Caco-2 (cell line): Measurements from ENCODE around the gene SH3RF2. TPM values are rescaled to one million over a fixed set of nuclear protein-coding genes. Genes with fewer than 3 reads are reported as not detected.

Experiments
- BruUV-seq: library from RNA; stranded (reverse); fragments of 400-500 nt; replicated peaks from 2 replicates; lab custom pipeline; 2021; lab: Mats Ljungman, UMichigan
- CTCF ChIA-PET: fragments of 300-600 bp; sonication (Branson Sonifier 250); formaldehyde crosslinking; loops from one replicate; lab custom pipeline; 2022; ENCODE audit warnings: antibody characterized with exemption; lab: Charles Lee
- POLR2A ChIA-PET: fragments of 300-600 bp; sonication (Branson Sonifier 250); formaldehyde crosslinking; loops from one replicate; lab custom pipeline; 2022; ENCODE audit warnings: antibody characterized with exemption; lab: Charles Lee
- DNase-seq, 2 experiments: peaks; one replicate each; pipeline versions ENCODE4 v3.0.0 to v3.0.0-alpha.2; 2020 to 2022
- H3K27me3 ChIP-seq: replicated peaks from 2 replicates; pipeline ENCODE4 v1.6.0; 2011; ENCODE audit warnings: low read length; ENCODE audit not compliant: control insufficient read depth, insufficient read depth
- H3K36me3 ChIP-seq: 2 replicates; pipeline ENCODE4 v1.5.1; 2011; ENCODE audit warnings: low read length; ENCODE audit not compliant: control insufficient read depth, insufficient read depth
- H3K4me1 ChIP-seq: fragments of 250-450 bp; sonication (Bioruptor Pico); 2 replicates; pipeline ENCODE4 v1.5.1; 2020; ENCODE audit warnings: mild to moderate bottlenecking
- H3K4me3 ChIP-seq: 2 replicates; pipeline ENCODE4 v1.5.1; 2011; ENCODE audit warnings: low read depth, mild to moderate bottlenecking, control low read depth, low read length
- H3K9me3 ChIP-seq: fragments of 250-450 bp; sonication (Bioruptor Pico); 2 replicates; pipeline ENCODE4 v1.5.1; 2020; ENCODE audit warnings: mild to moderate bottlenecking, moderate library complexity
- H3K27ac Mint-ChIP-seq: one replicate; pipeline ENCODE4 v1.8.0; 2022; ENCODE audit warnings: mixed read lengths; ENCODE audit not compliant: unreplicated experiment
- H3K27me3 Mint-ChIP-seq: one replicate; pipeline ENCODE4 v1.8.0; 2022; ENCODE audit warnings: mixed read lengths; ENCODE audit not compliant: insufficient read depth, unreplicated experiment
- H3K36me3 Mint-ChIP-seq: one replicate; pipeline ENCODE4 v1.8.0; 2022; ENCODE audit warnings: mild to moderate bottlenecking, mixed read lengths; ENCODE audit not compliant: insufficient read depth, unreplicated experiment
- H3K4me1 Mint-ChIP-seq: one replicate; pipeline ENCODE4 v1.8.0; 2022; ENCODE audit warnings: low read depth, mixed read lengths; ENCODE audit not compliant: unreplicated experiment
- H3K4me3 Mint-ChIP-seq: one replicate; pipeline ENCODE4 v1.8.0; 2022; ENCODE audit warnings: mild to moderate bottlenecking, moderate library complexity, mixed read lengths; ENCODE audit not compliant: unreplicated experiment
- H3K9me3 Mint-ChIP-seq: one replicate; pipeline ENCODE4 v1.8.0; 2022; ENCODE audit warnings: mixed read lengths; ENCODE audit not compliant: unreplicated experiment
- CTCF ChIP-seq, 2 experiments: fragments of 200-600 bp in 1 of 2; IDR thresholded peaks; 1 replicate in 1 of 2; 2 replicates in 1 of 2; pipeline versions ENCODE4 v1.5.1 to v1.8.0; 2011 to 2022; ENCODE audit warnings: antibody characterized with exemption in 1 of 2, control low read depth in 1 of 2, inconsistent platforms in 1 of 2, low read depth in 1 of 2, low read length in 1 of 2, mild to moderate bottlenecking in 1 of 2, moderate library complexity in 1 of 2; ENCODE audit not compliant: insufficient read depth in 1 of 2, severe bottlenecking in 1 of 2, unreplicated experiment in 1 of 2
- intact Hi-C: fragments of 100-400 bp; cut with micrococcal nuclease; formaldehyde crosslinking; loops from one replicate; pipeline ENCODE4 v1.10.0; 2022; ENCODE audit not compliant: unreplicated experiment
- total RNA-seq: library from RNA; stranded (reverse); gene quantifications from 2 replicates; pipeline ENCODE4 v1.2.3, GENCODE V29; 2022

SH3RF2 gene
- total RNA-seq, 1 experiment from 2014 or later, result 49.4 TPM

- H3K9me3 ChIP-seq, result 0 out of 2 replicates have a peak, but pooled peaks cover 3% of the 10 kb centered on the region
- CTCF ChIA-PET, result interaction anchor here (0.8 kb wide), 1 partner anchor 10 kb away, joined by 5 read pairs; the partner anchor contains the start of gene SH3RF2
- no TSS peak for BruUV-seq
- no peaks in the 10 kb centered on the region for H3K36me3 ChIP-seq
- no peak overlapping the region for H3K4me3 ChIP-seq
- POLR2A ChIA-PET, result interaction anchor here (1.0 to 1.3 kb wide), 2 partner anchors 11 to 13 kb away, joined by 4 to 8 read pairs; no protein-coding TSS in a partner anchor
- DNase-seq, result no peak
- H3K4me1 ChIP-seq, result peaks cover 30% of the 10 kb centered on the region
- H3K27me3 ChIP-seq, result no peaks in the 10 kb centered on the region
- no peaks in the 10 kb centered on the region for H3K9me3 Mint-ChIP-seq
- peaks cover 31% of the 10 kb centered on the region for H3K4me1 Mint-ChIP-seq
- H3K27me3 Mint-ChIP-seq, result no peaks in the 10 kb centered on the region
- H3K36me3 Mint-ChIP-seq, result no peaks in the 10 kb centered on the region
- H3K4me3 Mint-ChIP-seq, result no peak overlapping the region
- peak overlapping the region; percentile 73 for H3K27ac Mint-ChIP-seq
- no peak for TF ChIP-seq CTCF (IDR thresholded peaks at IDR 0.05; ENCODE audit: insufficient read depth in 1 of 2, low read depth in 1 of 2, low read length in 1 of 2, severe bottlenecking in 1 of 2, unreplicated experiment in 1 of 2)
- intact Hi-C loops, result loop anchor here (1.0 kb wide), 2 partner anchors 13 to 53 kb away; no protein-coding TSS in a partner anchor
Observed at GRCh38 chr5:145925803-145926202, 10.6 kb upstream of the SH3RF2 start.

GRCh38 chr5:145931718-145932117 is 4.7 kb upstream of the SH3RF2 start:
- H3K4me3 ChIP-seq, result no peak overlapping the region
- H3K9me3 ChIP-seq, result 0 out of 2 replicates have a peak, but pooled peaks cover under 1% of the 10 kb centered on the region
- Mint-ChIP-seq H3K27ac (no peak overlapping the region), H3K4me3 (no peak overlapping the region), H3K36me3 (peaks cover 6% of the 10 kb centered on the region), H3K9me3 (peaks cover 10% of the 10 kb centered on the region), H3K4me1 (peaks cover 29% of the 10 kb centered on the region), H3K27me3 (no peaks in the 10 kb centered on the region)
- no TSS peak for BruUV-seq
- H3K27me3 ChIP-seq, result no peaks in the 10 kb centered on the region
- DNase-seq, result no peak
- POLR2A ChIA-PET, result no interaction called here
- no peak for TF ChIP-seq CTCF (IDR thresholded peaks at IDR 0.05; ENCODE audit: insufficient read depth in 1 of 2, low read depth in 1 of 2, low read length in 1 of 2, severe bottlenecking in 1 of 2, unreplicated experiment in 1 of 2)
- H3K4me1 ChIP-seq, result peaks cover 27% of the 10 kb centered on the region
- CTCF ChIA-PET, result no interaction called here
- no peaks in the 10 kb centered on the region for H3K36me3 ChIP-seq
- intact Hi-C loops, result no loop called here

GRCh38 chr5:145934276-145934675 is 2.1 kb upstream of the SH3RF2 start:
- TF ChIP-seq CTCF (IDR thresholded peaks at IDR 0.05; ENCODE audit: insufficient read depth in 1 of 2, low read depth in 1 of 2, low read length in 1 of 2, severe bottlenecking in 1 of 2, unreplicated experiment in 1 of 2), result no peak
- Mint-ChIP-seq H3K9me3 (peaks cover 10% of the 10 kb centered on the region), H3K27me3 (no peaks in the 10 kb centered on the region), H3K27ac (peak overlapping the region; percentile 78), H3K36me3 (peaks cover 32% of the 10 kb centered on the region), H3K4me1 (peaks cover 29% of the 10 kb centered on the region), H3K4me3 (no peak overlapping the region)
- no peak for DNase-seq
- BruUV-seq, result no TSS peak
- H3K36me3 ChIP-seq, result no peaks in the 10 kb centered on the region; the same call in 1 of the 2 replicates
- no peak overlapping the region for H3K4me3 ChIP-seq
- POLR2A ChIA-PET, result no interaction called here
- no peaks in the 10 kb centered on the region for H3K27me3 ChIP-seq
- CTCF ChIA-PET, result no interaction called here
- intact Hi-C loops, result no loop called here
- H3K4me1 ChIP-seq, result peaks cover 32% of the 10 kb centered on the region
- H3K9me3 ChIP-seq, result no peaks in the 10 kb centered on the region
